GM12875 (cell line): Measurements from ENCODE around the gene SAMD4A.

Source experiments
- H3K4me3 ChIP-seq: one replicate; pipeline ENCODE4 v1.5.1; 2011; ENCODE audit warnings: low read depth, low read length, control low read depth
- CTCF ChIP-seq: IDR thresholded peaks from 2 replicates; pipeline ENCODE4 v1.5.1; 2011; ENCODE audit warnings: low read depth, mild to moderate bottlenecking, control low read depth, inconsistent platforms, low read length, moderate library complexity, borderline replicate concordance; ENCODE audit not compliant: insufficient read depth

SAMD4A gene

DNA sequence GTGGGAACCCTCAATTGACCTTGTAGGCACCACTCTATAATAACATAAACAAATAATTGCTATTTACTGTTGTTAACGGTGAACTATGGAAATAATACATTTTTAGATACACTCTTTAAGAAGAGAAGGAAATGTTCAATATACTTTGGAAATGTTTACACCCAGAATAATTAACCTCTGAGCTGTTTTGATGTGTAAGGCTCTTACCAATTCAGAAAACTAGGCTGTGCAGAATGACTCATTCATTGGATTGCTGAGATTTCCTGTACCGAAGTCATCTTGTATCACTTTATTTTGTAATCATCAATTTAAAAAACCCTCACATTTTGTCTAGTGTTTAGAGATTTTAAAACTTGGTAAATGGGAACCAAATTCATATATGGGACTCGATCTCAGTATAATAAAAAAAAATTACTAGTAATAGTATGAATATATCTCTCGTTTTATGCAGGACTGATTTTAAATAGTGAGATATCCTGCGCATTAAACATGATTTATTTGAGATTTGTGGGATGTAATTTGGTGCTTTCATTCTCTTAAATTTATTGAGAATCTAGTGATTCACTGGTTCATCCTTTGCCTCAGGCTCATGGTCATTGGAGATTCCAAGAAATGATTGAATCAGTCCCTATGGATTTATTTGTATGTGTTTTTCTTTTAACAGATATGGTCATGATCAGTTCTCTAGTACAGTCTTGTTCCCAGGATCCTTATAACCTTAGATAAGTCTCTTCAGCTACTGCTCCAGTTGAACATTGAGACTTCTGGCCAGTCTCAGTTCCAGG lies 3.9 kb downstream of the SAMD4A start:
- no peak overlapping the region for H3K4me3 ChIP-seq
- TF ChIP-seq CTCF: no peak

GRCh38 chr14:54572316-54572715 lies 5.4 kb downstream of the SAMD4A start:
- peak; percentile 38; the same call in 1 of the 2 replicates for TF ChIP-seq CTCF
- H3K4me3 ChIP-seq: no peak overlapping the region

GRCh38 chr14:54574528-54574927 lies 7.6 kb downstream of the SAMD4A start:
- no peak overlapping the region for H3K4me3 ChIP-seq

DNA sequence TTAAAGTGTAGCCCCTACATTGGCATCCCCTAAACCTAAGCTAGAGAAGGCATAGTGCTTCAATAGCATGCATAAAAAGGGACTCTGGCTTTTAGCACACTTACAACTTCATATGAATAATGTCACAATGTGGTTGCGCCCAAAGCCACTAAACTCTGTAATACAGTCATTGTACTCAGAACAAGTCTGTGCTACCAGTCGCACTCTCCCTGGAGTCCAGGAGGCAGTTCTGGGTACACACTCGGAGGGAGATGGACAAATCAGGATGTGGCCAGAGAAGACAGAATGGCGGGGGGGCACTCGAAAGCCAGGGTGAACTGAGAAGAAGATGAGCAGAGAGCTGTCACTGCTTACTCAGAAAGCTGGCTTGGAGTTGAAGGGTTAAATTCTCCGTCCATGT lies 10.6 kb downstream of the SAMD4A start:
- no peak overlapping the region for H3K4me3 ChIP-seq
- TF ChIP-seq CTCF: no peak

More at GRCh38 chr14:54574528-54574927, 7.6 kb downstream of the SAMD4A start:
- no peak for TF ChIP-seq CTCF

- TF ChIP-seq CTCF: no peak
- no peak overlapping the region for H3K4me3 ChIP-seq
These were observed 11.0 kb downstream of the SAMD4A start for GRCh38 chr14:54577977-54578376.

- no peak for TF ChIP-seq CTCF
- H3K4me3 ChIP-seq: no peak overlapping the region
These were observed 12.7 kb downstream of the SAMD4A start for GRCh38 chr14:54579621-54580020.

GRCh38 chr14:54580933-54581332 lies 14.0 kb downstream of the SAMD4A start:
- TF ChIP-seq CTCF: no peak
- H3K4me3 ChIP-seq: no peak overlapping the region
